Measurements from ENCODE around the gene EEF1AKMT1.
A peak's percentile ranks its signal among the peaks of the same experiment; 100 is the strongest.

The EEF1AKMT1 gene

DNA sequence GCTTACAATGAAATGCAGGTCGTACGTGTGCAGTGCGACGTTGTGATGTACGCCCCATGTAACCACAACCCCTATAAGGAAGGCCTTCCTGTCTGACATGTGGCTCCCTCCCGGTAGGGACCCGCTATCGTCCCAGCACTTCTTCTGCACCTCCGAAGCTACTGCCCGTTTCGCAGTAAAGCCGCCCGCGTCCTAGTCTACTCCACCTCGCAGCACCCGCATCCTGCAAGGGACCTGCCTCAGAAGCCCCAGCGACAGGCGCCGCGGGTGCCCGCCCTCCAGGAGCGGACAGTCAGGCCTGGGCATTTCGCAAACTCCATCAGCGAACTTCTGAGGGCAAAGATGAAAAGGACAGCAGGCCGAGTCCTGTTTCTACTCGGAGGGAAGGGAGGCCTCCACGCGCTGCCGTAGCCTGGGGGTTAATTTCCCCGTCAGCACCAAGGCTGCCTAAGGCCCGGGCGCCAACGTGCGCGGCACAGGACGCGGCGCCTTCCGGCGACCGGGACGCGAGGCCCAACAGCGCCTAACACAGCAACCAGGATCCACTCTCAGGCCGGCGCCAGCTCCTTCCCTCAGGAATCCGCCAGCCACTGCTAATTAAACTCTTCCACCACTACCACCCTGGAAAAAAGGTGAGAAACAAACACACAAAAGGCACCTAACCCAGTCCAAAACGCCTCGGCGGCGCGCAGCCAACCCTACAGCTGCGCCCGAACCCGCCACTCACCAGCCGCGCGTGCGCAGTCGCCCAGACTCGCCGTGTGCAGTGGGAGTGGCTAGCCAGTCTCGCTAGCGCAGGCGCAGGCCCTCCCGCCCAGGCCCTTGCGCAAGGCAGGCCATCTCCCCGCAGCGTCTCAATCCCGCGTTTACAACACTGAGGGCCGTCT lies at the start of gene EEF1AKMT1:
EEF1AKMT1 (minus strand) TSS at position 768 of the 887 bp plus-strand sequence. CDS start 16,363 bp downstream, outside the sequence.
- Histone ChIP-seq H3K4me1 (no peaks in the 10 kb centered on the region), H3K9ac (peak within 1 kb of the TSS; percentile 1), H3K36me3 (ENCODE audit: control insufficient read depth, insufficient read depth, low read length) (no peaks in the 10 kb centered on the region), H3K4me2 (ENCODE audit: low read length) (peak within 1 kb of the TSS; percentile 94), H3K27ac (peak within 1 kb of the TSS; percentile 71), H3K27me3 (ENCODE audit: control insufficient read depth, insufficient read depth, low read length) (no peaks in the 10 kb centered on the region), H3K4me3 (ENCODE audit: low read depth, low read length) (peak within 1 kb of the TSS; percentile 80), H2AFZ (peak within 1 kb of the TSS; percentile 64), H3K9me3 (ENCODE audit: control insufficient read depth, low read length) (no peaks in the 10 kb centered on the region), H3K79me2 (peaks cover 3% of the 10 kb centered on the region)
- TF ChIP-seq, protein P1, sequence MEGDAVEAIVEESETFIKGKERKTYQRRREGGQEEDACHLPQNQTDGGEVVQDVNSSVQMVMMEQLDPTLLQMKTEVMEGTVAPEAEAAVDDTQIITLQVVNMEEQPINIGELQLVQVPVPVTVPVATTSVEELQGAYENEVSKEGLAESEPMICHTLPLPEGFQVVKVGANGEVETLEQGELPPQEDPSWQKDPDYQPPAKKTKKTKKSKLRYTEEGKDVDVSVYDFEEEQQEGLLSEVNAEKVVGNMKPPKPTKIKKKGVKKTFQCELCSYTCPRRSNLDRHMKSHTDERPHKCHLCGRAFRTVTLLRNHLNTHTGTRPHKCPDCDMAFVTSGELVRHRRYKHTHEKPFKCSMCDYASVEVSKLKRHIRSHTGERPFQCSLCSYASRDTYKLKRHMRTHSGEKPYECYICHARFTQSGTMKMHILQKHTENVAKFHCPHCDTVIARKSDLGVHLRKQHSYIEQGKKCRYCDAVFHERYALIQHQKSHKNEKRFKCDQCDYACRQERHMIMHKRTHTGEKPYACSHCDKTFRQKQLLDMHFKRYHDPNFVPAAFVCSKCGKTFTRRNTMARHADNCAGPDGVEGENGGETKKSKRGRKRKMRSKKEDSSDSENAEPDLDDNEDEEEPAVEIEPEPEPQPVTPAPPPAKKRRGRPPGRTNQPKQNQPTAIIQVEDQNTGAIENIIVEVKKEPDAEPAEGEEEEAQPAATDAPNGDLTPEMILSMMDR (IDR thresholded peaks at IDR 0.05), result no peak

GRCh38 chr13:20823071-20823470 lies 49.3 kb upstream of the EEF1AKMT1 start:
- no peaks in the 10 kb centered on the region for H3K9me3 ChIP-seq (ENCODE audit: control insufficient read depth, low read length)
- H3K27me3 ChIP-seq (ENCODE audit: control insufficient read depth, insufficient read depth, low read length), result no peaks in the 10 kb centered on the region
- H3K9ac ChIP-seq, result no peak overlapping the region
- no peak overlapping the region for H2AFZ ChIP-seq
- no peak overlapping the region for H3K27ac ChIP-seq
- no peaks in the 10 kb centered on the region for H3K4me1 ChIP-seq
- no peak overlapping the region for H3K4me2 ChIP-seq (ENCODE audit: low read length)
- H3K79me2 ChIP-seq, result no peaks in the 10 kb centered on the region
- H3K4me3 ChIP-seq (ENCODE audit: low read depth, low read length), result no peak overlapping the region
- H3K36me3 ChIP-seq (ENCODE audit: control insufficient read depth, insufficient read depth, low read length), result no peaks in the 10 kb centered on the region
- TF ChIP-seq, protein P1 (IDR thresholded peaks at IDR 0.05), result no peak

GRCh38 chr13:20822406-20822805 lies 48.6 kb upstream of the EEF1AKMT1 start:
- Histone ChIP-seq H3K9ac (no peak overlapping the region), H3K9me3 (ENCODE audit: control insufficient read depth, low read length) (no peaks in the 10 kb centered on the region), H2AFZ (no peak overlapping the region), H3K36me3 (ENCODE audit: control insufficient read depth, insufficient read depth, low read length) (no peaks in the 10 kb centered on the region), H3K4me3 (ENCODE audit: low read depth, low read length) (no peak overlapping the region), H3K27ac (no peak overlapping the region), H3K4me2 (ENCODE audit: low read length) (no peak overlapping the region), H3K4me1 (no peaks in the 10 kb centered on the region), H3K79me2 (no peaks in the 10 kb centered on the region), H3K27me3 (ENCODE audit: control insufficient read depth, insufficient read depth, low read length) (no peaks in the 10 kb centered on the region)
- TF ChIP-seq, protein P1 (IDR thresholded peaks at IDR 0.05), result no peak

DNA sequence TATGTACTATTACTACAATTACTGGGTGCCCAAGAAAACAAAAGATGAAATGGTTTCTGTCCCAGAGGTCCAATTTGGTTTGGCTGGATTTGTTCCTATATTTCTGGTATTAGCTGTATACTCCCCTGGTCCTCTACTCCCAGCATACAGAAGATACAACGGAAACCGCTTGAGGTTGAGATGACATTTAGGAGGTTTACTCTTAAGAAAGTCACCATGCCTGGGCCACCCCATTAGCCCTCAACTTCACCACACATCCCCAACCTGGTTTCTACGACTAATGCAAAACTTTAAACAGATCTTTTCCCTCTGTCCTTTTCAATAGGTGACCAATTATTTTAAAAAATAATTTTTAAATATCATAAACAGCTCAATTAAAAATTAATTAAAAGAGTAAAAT lies 46.0 kb upstream of the EEF1AKMT1 start:
- peaks cover 2% of the 10 kb centered on the region for H3K4me1 ChIP-seq
- no peak overlapping the region for H2AFZ ChIP-seq
- TF ChIP-seq, protein P1 (IDR thresholded peaks at IDR 0.05), result no peak
- no peaks in the 10 kb centered on the region for H3K79me2 ChIP-seq
- H3K9me3 ChIP-seq (ENCODE audit: control insufficient read depth, low read length), result no peaks in the 10 kb centered on the region
- no peaks in the 10 kb centered on the region for H3K27me3 ChIP-seq (ENCODE audit: control insufficient read depth, insufficient read depth, low read length)
- H3K27ac ChIP-seq, result no peak overlapping the region
- no peaks in the 10 kb centered on the region for H3K36me3 ChIP-seq (ENCODE audit: control insufficient read depth, insufficient read depth, low read length)
- no peak overlapping the region for H3K9ac ChIP-seq
- no peak overlapping the region for H3K4me2 ChIP-seq (ENCODE audit: low read length)
- no peak overlapping the region for H3K4me3 ChIP-seq (ENCODE audit: low read depth, low read length)
